Prostate gland (tissue), 2 donors: ENCODE measurements around the gene ZNF620.

Experiments
- CTCF ChIP-seq, 4 experiments: fragments of 200-600 bp in 2 of 4; fragments of 450-650 bp in 2 of 4; sonication (generic) in 2 of 4; IDR thresholded peaks; 1 replicate in 3 of 4; 2 replicates in 1 of 4; pipeline ENCODE4 v1.5.1; 2016 to 2019; ENCODE audit warnings: antibody characterized with exemption in 4 of 4, mild to moderate bottlenecking in 2 of 4, moderate library complexity in 2 of 4
- POLR2A ChIP-seq: fragments of 450-650 bp; IDR thresholded peaks from one replicate; pipeline ENCODE4 v1.6.1; 2016; ENCODE audit warnings: antibody characterized with exemption, mild to moderate bottlenecking
- POLR2AphosphoS5 ChIP-seq: sonication (generic); formaldehyde crosslinking; IDR thresholded peaks from one replicate; pipeline ENCODE4 v1.6.1; 2017; ENCODE audit warnings: antibody characterized with exemption

- TF ChIP-seq CTCF (IDR thresholded peaks at IDR 0.05): no peak
- TF ChIP-seq POLR2A: no peak
- no peak for TF ChIP-seq POLR2AphosphoS5
Observed at GRCh38 chr3:40456279-40456939, 49.4 kb upstream of the ZNF620 start.
